Liver (tissue), 3 donors: Measurements from ENCODE around the gene ST14.
"Not testable (repeated sequence)": the region's sequence is repeated elsewhere in the genome, so short reads cannot be mapped to it uniquely, and the experiment has no call there.

Source experiments
- ATF3 ChIP-seq: IDR thresholded peaks from 2 replicates; pipeline ENCODE4 v1.6.1; 2016; ENCODE audit warnings: antibody characterized with exemption
- CTCF ChIP-seq: fragments of 150-350 bp; IDR thresholded peaks from 2 replicates; pipeline ENCODE4 v1.5.1; 2017; ENCODE audit warnings: improper control_type of control experiment, low read depth, low read length; ENCODE audit not compliant: missing input control
- EGR1 ChIP-seq, 2 donors: IDR thresholded peaks; 2 replicates each; pipeline ENCODE4 v1.6.1; 2016 to 2018; ENCODE audit warnings: antibody characterized with exemption in 2 of 2, low read depth in 2 of 2
- FOXA2 ChIP-seq: IDR thresholded peaks from 2 replicates; pipeline ENCODE4 v1.6.1; 2016; ENCODE audit warnings: antibody characterized with exemption
- GABPA ChIP-seq, 2 donors: IDR thresholded peaks in 1 of 2; conservative IDR thresholded peaks in 1 of 2; 2 replicates each; pipeline ENCODE4 v1.6.1; 2016; ENCODE audit warnings: antibody characterized with exemption in 2 of 2, mild to moderate bottlenecking in 1 of 2, moderate library complexity in 1 of 2
- JUND ChIP-seq, 2 donors: IDR thresholded peaks; 2 replicates each; pipeline ENCODE4 v1.6.1; 2016; ENCODE audit warnings: antibody characterized with exemption in 2 of 2
- MAX ChIP-seq: IDR thresholded peaks from 2 replicates; pipeline ENCODE4 v1.6.1; 2016; ENCODE audit warnings: antibody characterized with exemption
- NR2F2 ChIP-seq: IDR thresholded peaks from 2 replicates; pipeline ENCODE4 v1.6.1; 2016; ENCODE audit warnings: antibody characterized with exemption
- RAD21 ChIP-seq, 2 donors: IDR thresholded peaks; 2 replicates each; pipeline ENCODE4 v1.6.1; 2016; ENCODE audit warnings: antibody characterized with exemption in 2 of 2, mild to moderate bottlenecking in 2 of 2
- REST ChIP-seq: IDR thresholded peaks from 2 replicates; pipeline ENCODE4 v1.6.1; 2016; ENCODE audit warnings: antibody characterized with exemption, mild to moderate bottlenecking
- SP1 ChIP-seq: IDR thresholded peaks from 2 replicates; pipeline ENCODE4 v1.6.1; 2018; ENCODE audit warnings: antibody characterized with exemption, mild to moderate bottlenecking
- TAF1 ChIP-seq: conservative IDR thresholded peaks from 2 replicates; pipeline ENCODE4 v1.6.1; 2016; ENCODE audit warnings: antibody characterized with exemption, mild to moderate bottlenecking
- YY1 ChIP-seq: IDR thresholded peaks from 2 replicates; pipeline ENCODE4 v1.6.1; 2016; ENCODE audit warnings: antibody characterized with exemption, mild to moderate bottlenecking
- ZBTB33 ChIP-seq: IDR thresholded peaks from 2 replicates; pipeline ENCODE4 v1.6.1; 2016; ENCODE audit warnings: antibody characterized with exemption
- donor health status: healthy.
- donor health status: healthy.

GRCh38 chr11:130245375-130245774 is 85.8 kb downstream of the ST14 start:
- not testable (repeated sequence) for TF ChIP-seq SP1; YY1; CTCF; MAX; GABPA (IDR thresholded peaks at IDR 0.05 in 1 of 2, conservative IDR thresholded peaks at IDR 0.05 in 1 of 2); REST; TAF1; RAD21 (IDR thresholded peaks at IDR 0.05); ZBTB33; JUND (IDR thresholded peaks at IDR 0.05); EGR1 (IDR thresholded peaks at IDR 0.05; ENCODE audit: low read depth in 2 of 2); NR2F2; FOXA2; ATF3
